MCF 10A (cell line): ENCODE measurements around the gene GPC2. TPM values are rescaled to one million over a fixed set of nuclear protein-coding genes. Genes with fewer than 3 reads are reported as not detected.

Experiments
- BruUV-seq: library from RNA; stranded (reverse); fragments of 400-500 nt; replicated peaks from 2 replicates; lab custom pipeline; 2021; lab: Mats Ljungman, UMichigan
- CTCF ChIA-PET: fragments of 300-600 bp; sonication (Branson Sonifier 250); formaldehyde crosslinking; extraction: SDS; loops from one replicate; lab custom pipeline; 2021; ENCODE audit warnings: antibody characterized with exemption, inconsistent platforms; lab: Yijun Ruan, JAX
- POLR2A ChIA-PET: fragments of 300-600, 350-650 bp; sonication (Branson Sonifier 250); formaldehyde crosslinking; extraction: SDS; loops from one replicate; lab custom pipeline; 2020; ENCODE audit warnings: antibody characterized with exemption, inconsistent platforms; lab: Yijun Ruan, JAX
- DNase-seq: peaks from one replicate; pipeline ENCODE4 v3.0.0-alpha.2; 2018; ENCODE audit not compliant: unreplicated experiment
- H3K27ac Mint-ChIP-seq: one replicate; pipeline ENCODE4 v1.8.0; 2022; ENCODE audit warnings: mild to moderate bottlenecking, low read depth, mixed read lengths; ENCODE audit not compliant: unreplicated experiment
- H3K27me3 Mint-ChIP-seq: one replicate; pipeline ENCODE4 v1.8.0; 2022; ENCODE audit warnings: mixed read lengths; ENCODE audit not compliant: insufficient read depth, unreplicated experiment
- H3K36me3 Mint-ChIP-seq: one replicate; pipeline ENCODE4 v1.8.0; 2022; ENCODE audit warnings: mild to moderate bottlenecking, moderate library complexity, mixed read lengths; ENCODE audit not compliant: insufficient read depth, unreplicated experiment
- H3K4me1 Mint-ChIP-seq: one replicate; pipeline ENCODE4 v1.8.0; 2022; ENCODE audit warnings: mixed read lengths; ENCODE audit not compliant: insufficient read depth, unreplicated experiment
- H3K4me3 Mint-ChIP-seq: one replicate; pipeline ENCODE4 v1.8.0; 2022; ENCODE audit warnings: mild to moderate bottlenecking, moderate library complexity, mixed read lengths; ENCODE audit not compliant: unreplicated experiment
- H3K9me3 Mint-ChIP-seq: one replicate; pipeline ENCODE4 v1.8.0; 2022; ENCODE audit warnings: mixed read lengths; ENCODE audit not compliant: unreplicated experiment
- CTCF ChIP-seq: fragments of 200-600 bp; IDR thresholded peaks from one replicate; pipeline ENCODE4 v1.8.0; 2022; ENCODE audit warnings: antibody characterized with exemption, mild to moderate bottlenecking; ENCODE audit not compliant: unreplicated experiment
- intact Hi-C: fragments of 100-400 bp; cut with micrococcal nuclease; formaldehyde crosslinking; loops from 2 replicates; pipeline ENCODE4 v1.14.1; 2022
- total RNA-seq: library from RNA; stranded (reverse); gene quantifications from 2 replicates; pipeline ENCODE4 v1.2.3, GENCODE V29; 2022

Gene GPC2
- total RNA-seq, 1 experiment from 2014 or later = 0.65 TPM

GRCh38 chr7:100126239-100126930 is 50.8 kb downstream of the GPC2 start:
- Mint-ChIP-seq H3K27ac (peak overlapping the region; percentile 99), H3K4me1 (peaks cover 5% of the 10 kb centered on the region), H3K9me3 (no peaks in the 10 kb centered on the region), H3K27me3 (no peaks in the 10 kb centered on the region), H3K36me3 (peaks cover 5% of the 10 kb centered on the region), H3K4me3 (peak overlapping the region; percentile 98)
- intact Hi-C loops = loop anchor here (5.0 kb wide), 1 partner anchor 134 kb away; no protein-coding TSS in a partner anchor
- ChIA-PET CTCF (interaction anchor here (0.5 to 1.1 kb wide), 3 partner anchors 21 to 356 kb away, joined by 4 to 6 read pairs (median 4); no protein-coding TSS in a partner anchor), POLR2A (interaction anchor here (0.6 to 5.3 kb wide), 14 partner anchors 12 to 1065 kb away, joined by 3 to 47 read pairs (median 4); partner anchors contain the start of genes AP4M1, LAMTOR4, MCM7 and PPP1R35)
- no peak for DNase-seq
- no peak for TF ChIP-seq CTCF
- TSS peak; percentile 80 for BruUV-seq

GRCh38 chr7:100124301-100125230 is 52.6 kb downstream of the GPC2 start:
- POLR2A ChIA-PET = interaction anchor here (0.7 to 5.3 kb wide), 4 partner anchors 23 to 1022 kb away, joined by 3 to 47 read pairs (median 3); partner anchors contain the start of genes AP4M1, COPS6 and MCM7

GRCh38 chr7:100122568-100122967 is 54.6 kb downstream of the GPC2 start:
- peaks cover 7% of the 10 kb centered on the region for H3K4me1 Mint-ChIP-seq
- peaks cover 5% of the 10 kb centered on the region for H3K36me3 Mint-ChIP-seq
- no peak overlapping the region for H3K4me3 Mint-ChIP-seq
- H3K27ac Mint-ChIP-seq = no peak overlapping the region
- ChIA-PET POLR2A (interaction anchor here (0.6 to 5.3 kb wide), 3 partner anchors 21 to 51 kb away, joined by 3 to 47 read pairs (median 3); partner anchors contain the start of genes AP4M1 and MCM7), CTCF (no interaction called here)
- no peak for DNase-seq
- intact Hi-C loops = no loop called here
- H3K27me3 Mint-ChIP-seq = no peaks in the 10 kb centered on the region
- TF ChIP-seq CTCF = no peak
- H3K9me3 Mint-ChIP-seq = no peaks in the 10 kb centered on the region
- BruUV-seq = no TSS peak

More at GRCh38 chr7:100124301-100125230, 52.6 kb downstream of the GPC2 start:
- Mint-ChIP-seq H3K36me3 (peaks cover 5% of the 10 kb centered on the region), H3K27ac (no peak overlapping the region), H3K27me3 (no peaks in the 10 kb centered on the region), H3K9me3 (no peaks in the 10 kb centered on the region), H3K4me1 (peaks cover 7% of the 10 kb centered on the region), H3K4me3 (peak overlapping the region; percentile 45)
- CTCF ChIA-PET = interaction anchor here (0.6 kb wide), 1 partner anchor 8 kb away, joined by 4 read pairs; no protein-coding TSS in a partner anchor
- TF ChIP-seq CTCF = no peak
- intact Hi-C loops = loop anchor here (5.0 kb wide), 1 partner anchor 132 kb away; no protein-coding TSS in a partner anchor
- no TSS peak for BruUV-seq
- DNase-seq = no peak
